RWPE1 (cell line): ENCODE results near the gene PROM2.
A peak's percentile ranks its signal among the peaks of the same experiment; 100 is the strongest.

Experiments used
- CTCF ChIA-PET: fragments of 350-600 bp; sonication (Branson Sonifier 250); formaldehyde crosslinking; extraction: SDS; loops from one replicate; lab custom pipeline; 2021; lab: Yijun Ruan, JAX
- POLR2A ChIA-PET: fragments of 400-600 bp; formaldehyde crosslinking; extraction: SDS; loops from one replicate; lab custom pipeline; 2020; ENCODE audit warnings: antibody characterized with exemption; ENCODE audit not compliant: low non-redundant PET; lab: Yijun Ruan, JAX
- DNase-seq: peaks from one replicate; pipeline ENCODE4 v3.0.0; 2012; ENCODE audit warnings: low spot score
- H3K27ac ChIP-seq: fragments of 450-650 bp; 2 replicates; pipeline ENCODE4 v1.5.1; 2017
- CTCF ChIP-seq: fragments of 450-650 bp; conservative IDR thresholded peaks from 2 replicates; pipeline ENCODE4 v1.5.1; 2017; ENCODE audit warnings: low read depth, mild to moderate bottlenecking

Gene PROM2

GRCh38 chr2:95287336-95287735 lies 13.1 kb downstream of the PROM2 start:
- ChIA-PET POLR2A (no interaction called here), CTCF (interaction anchor here (0.9 to 1.4 kb wide), 2 partner anchors 10 to 56 kb away, joined by 3 to 6 read pairs; no protein-coding TSS in a partner anchor)
- H3K27ac ChIP-seq = no peak overlapping the region
- no peak for DNase-seq
- TF ChIP-seq CTCF = no peak

GRCh38 chr2:95287806-95288205 lies 13.6 kb downstream of the PROM2 start:
- TF ChIP-seq CTCF = no peak
- ChIA-PET CTCF (interaction anchor here (0.6 to 1.4 kb wide), 3 partner anchors 10 to 56 kb away, joined by 3 to 6 read pairs (median 3); no protein-coding TSS in a partner anchor), POLR2A (interaction anchor here (0.7 kb wide), 1 partner anchor 10 kb away, joined by 3 read pairs; no protein-coding TSS in a partner anchor)
- no peak overlapping the region for H3K27ac ChIP-seq
- DNase-seq = no peak

GRCh38 chr2:95289253-95289652 lies 15.0 kb downstream of the PROM2 start:
- no peak for DNase-seq
- TF ChIP-seq CTCF = no peak
- H3K27ac ChIP-seq = no peak overlapping the region
- POLR2A ChIA-PET = no interaction called here
- CTCF ChIA-PET = no interaction called here

- TF ChIP-seq CTCF = no peak
- DNase-seq = no peak
- CTCF ChIA-PET = interaction anchor here (5.7 kb wide), 1 partner anchor 60 kb away, joined by 37 read pairs; no protein-coding TSS in a partner anchor
- H3K27ac ChIP-seq = no peak overlapping the region
- POLR2A ChIA-PET = no interaction called here
Observed at GRCh38 chr2:95291222-95291621, 17.0 kb downstream of the PROM2 start.

GRCh38 chr2:95292623-95293260 lies 18.5 kb downstream of the PROM2 start:
- TF ChIP-seq CTCF = no peak
- peak; percentile 83 for DNase-seq
- POLR2A ChIA-PET = interaction anchor here (1.1 to 1.6 kb wide), 2 partner anchors 15 to 17 kb away, joined by 3 to 7 read pairs; no protein-coding TSS in a partner anchor
- peak overlapping the region; percentile 34 for H3K27ac ChIP-seq
- CTCF ChIA-PET = interaction anchor here (0.5 to 5.7 kb wide), 3 partner anchors 9 to 109 kb away, joined by 3 to 37 read pairs (median 3); no protein-coding TSS in a partner anchor

GRCh38 chr2:95294579-95295250 lies 20.5 kb downstream of the PROM2 start:
- CTCF ChIA-PET = interaction anchor here (5.7 kb wide), 1 partner anchor 63 kb away, joined by 37 read pairs; no protein-coding TSS in a partner anchor
- POLR2A ChIA-PET = no interaction called here
- DNase-seq = no peak
- no peak overlapping the region for H3K27ac ChIP-seq
- no peak for TF ChIP-seq CTCF
